NCI-H748 treated with DMSO at 0.1 percent for 48 hours (cell line): Measurements from ENCODE around the gene RTN1.

ENCODE experiments used
- DNase-seq: peaks from one replicate; lab custom pipeline; 2025; lab: John Stamatoyannopoulos, UW

The RTN1 gene, protein sequence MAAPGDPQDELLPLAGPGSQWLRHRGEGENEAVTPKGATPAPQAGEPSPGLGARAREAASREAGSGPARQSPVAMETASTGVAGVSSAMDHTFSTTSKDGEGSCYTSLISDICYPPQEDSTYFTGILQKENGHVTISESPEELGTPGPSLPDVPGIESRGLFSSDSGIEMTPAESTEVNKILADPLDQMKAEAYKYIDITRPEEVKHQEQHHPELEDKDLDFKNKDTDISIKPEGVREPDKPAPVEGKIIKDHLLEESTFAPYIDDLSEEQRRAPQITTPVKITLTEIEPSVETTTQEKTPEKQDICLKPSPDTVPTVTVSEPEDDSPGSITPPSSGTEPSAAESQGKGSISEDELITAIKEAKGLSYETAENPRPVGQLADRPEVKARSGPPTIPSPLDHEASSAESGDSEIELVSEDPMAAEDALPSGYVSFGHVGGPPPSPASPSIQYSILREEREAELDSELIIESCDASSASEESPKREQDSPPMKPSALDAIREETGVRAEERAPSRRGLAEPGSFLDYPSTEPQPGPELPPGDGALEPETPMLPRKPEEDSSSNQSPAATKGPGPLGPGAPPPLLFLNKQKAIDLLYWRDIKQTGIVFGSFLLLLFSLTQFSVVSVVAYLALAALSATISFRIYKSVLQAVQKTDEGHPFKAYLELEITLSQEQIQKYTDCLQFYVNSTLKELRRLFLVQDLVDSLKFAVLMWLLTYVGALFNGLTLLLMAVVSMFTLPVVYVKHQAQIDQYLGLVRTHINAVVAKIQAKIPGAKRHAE

GRCh38 chr14:59870277-59871165, at the start of gene RTN1:
Gene RTN1, minus strand, starts transcription at chr14:59870776. Its CDS starts 146 bp downstream, at chr14:59870630.
- DNase-seq = peak; percentile 75

GRCh38 chr14:59920378-59920683, 49.8 kb upstream of the RTN1 start:
- DNase-seq = no peak

- peak; percentile 92 for DNase-seq
Observed at GRCh38 chr14:59919570-59920377, 49.2 kb upstream of the RTN1 start, which contains the start of gene LRRC9. Gene LRRC9, plus strand, starts transcription at chr14:59920144.

DNA sequence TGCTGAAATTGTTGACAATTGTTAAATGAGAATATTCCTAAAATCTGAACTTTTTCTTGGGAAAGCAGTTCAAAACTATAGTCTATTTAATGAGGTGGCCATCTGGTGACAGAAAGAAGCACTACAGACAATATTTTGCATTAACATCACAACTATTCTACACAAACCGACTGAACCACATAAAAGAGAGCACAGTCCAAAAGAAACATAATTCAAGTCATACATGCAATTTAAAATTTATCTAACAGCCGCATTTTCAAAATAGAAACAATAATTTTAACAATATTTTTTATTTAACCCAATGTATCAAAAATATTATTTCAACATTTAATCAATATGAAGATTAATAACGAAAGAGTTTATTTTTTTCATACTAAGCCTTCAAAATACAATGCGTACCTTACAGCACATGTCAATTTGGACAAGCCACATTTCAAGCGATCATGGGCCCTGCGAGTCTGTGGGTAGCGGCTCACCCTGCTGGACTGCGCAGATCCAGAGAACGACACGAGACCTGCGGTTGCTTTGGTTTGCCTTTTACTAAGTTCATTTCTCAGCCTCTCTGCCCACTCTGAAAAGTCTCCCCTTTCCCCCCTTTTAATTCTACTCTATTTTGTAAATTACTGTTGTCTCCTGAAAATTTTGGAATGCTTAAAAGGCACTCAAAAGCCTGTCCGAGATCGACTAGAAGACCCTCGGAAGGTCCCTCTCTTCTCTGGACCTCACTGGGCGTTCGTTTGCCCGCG, 48.4 kb upstream of the RTN1 start:
- peak; percentile 49 for DNase-seq

DNA sequence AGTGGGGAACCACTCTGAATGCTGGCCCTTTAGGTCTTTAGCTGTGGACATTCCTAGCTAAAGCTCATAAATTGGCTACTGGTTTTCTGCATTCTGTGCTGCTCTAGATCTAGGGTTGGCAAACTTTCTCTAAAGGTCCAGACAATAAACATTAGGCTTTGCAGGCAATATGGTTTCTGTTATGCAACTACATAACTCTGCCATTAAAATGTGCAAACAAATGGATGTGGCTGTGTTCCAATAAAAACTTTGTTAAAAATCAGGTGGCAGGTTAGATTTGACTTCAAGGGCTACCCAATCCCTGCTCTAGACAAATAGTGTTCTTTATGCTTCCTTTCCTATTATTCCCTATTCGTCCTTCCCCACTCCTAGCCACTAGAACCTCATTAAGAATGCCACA, 42.6 kb upstream of the RTN1 start:
- DNase-seq = no peak

GRCh38 chr14:59912443-59912842, 41.9 kb upstream of the RTN1 start:
- DNase-seq = no peak

- DNase-seq = no peak
Observed at GRCh38 chr14:59905188-59905587, 34.6 kb upstream of the RTN1 start.

DNA sequence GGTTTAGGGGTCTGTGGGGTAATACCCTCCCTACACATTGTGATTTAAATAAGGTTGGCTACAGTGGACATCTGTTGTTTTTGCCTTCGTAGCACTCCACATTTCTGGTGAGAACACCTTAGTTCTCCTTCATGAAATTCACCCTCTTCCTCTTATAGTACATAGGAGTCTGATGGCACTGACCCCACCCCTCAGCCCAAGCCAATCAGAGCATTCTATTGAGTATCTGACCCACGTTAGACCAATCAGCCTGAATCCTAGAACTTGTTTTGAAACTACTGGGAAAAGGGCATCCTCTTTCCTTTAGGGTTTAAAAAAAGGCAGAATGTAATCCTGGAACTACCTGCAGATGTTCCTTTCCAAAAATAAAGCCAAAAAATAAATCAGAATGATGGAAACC, 33.6 kb upstream of the RTN1 start:
- DNase-seq = no peak

DNA sequence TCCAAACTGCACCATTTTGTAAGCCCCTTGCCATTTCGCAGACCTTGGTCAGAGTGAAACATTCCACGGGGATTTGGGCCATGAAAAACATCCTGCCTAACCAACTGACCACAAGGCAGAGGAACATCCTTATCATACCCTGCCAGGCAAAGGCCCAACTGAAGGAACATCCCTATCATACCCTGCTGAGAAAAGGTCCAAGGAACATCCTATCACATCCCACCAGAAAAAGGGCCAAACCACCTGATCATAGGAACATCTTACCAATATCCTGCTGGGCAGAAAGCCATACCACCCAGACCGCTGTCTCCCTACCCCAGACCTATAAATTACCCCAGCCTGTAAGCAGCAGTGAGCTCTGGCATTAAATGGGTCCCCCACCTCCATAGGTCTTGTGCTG, 30.0 kb upstream of the RTN1 start:
- DNase-seq = no peak

DNA sequence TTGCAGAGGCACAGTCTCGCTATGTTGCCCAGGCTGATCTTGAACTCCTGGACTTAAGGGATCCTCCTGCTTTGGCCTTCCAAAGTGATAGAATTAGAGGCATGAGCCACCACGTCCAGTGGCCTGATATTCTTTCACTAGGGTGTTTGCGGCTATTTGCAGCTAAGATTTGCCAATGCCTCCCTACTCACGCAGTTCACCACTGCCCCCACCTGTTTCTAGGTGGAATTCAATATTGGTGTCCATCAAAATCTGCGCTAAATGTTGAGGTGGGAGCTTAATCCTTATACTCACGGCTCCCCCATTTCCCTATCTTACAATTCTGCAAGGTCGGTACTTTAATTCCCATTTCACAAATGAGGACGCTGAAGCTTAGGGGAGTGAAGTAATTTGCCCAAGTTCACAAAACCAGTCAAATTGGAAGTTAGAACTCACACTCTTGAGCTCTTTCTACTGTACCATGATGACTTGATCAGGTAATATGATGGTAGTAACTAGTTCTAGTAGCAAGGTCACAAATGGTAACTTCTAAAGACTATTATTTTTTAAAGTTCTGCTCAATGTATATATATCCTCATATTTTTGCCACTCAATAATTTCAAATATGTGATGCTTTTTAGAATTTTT, 27.3 kb upstream of the RTN1 start:
- DNase-seq = peak; percentile 43

GRCh38 chr14:59895721-59896120, 25.1 kb upstream of the RTN1 start:
- no peak for DNase-seq

GRCh38 chr14:59890676-59891075, 20.1 kb upstream of the RTN1 start:
- DNase-seq = no peak

DNA sequence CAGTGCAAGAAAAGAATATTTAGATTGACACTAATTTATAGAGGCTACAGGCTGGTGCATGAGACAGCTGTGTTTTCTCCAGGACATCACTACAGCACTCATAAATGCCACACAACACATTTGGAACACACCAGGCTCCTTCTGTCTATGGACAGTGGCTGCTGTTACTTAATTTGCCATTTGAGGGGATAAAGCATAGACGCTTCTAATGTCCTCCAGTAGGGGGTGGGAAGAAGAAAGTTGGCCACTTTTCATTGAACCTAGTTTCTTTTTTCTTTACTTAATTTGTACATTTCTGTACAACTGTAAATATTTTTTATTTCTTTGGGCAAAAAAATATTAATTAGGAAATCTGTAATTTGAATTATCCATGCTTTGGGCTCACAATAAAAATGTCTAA, 12.4 kb upstream of the RTN1 start:
- no peak for DNase-seq

- peak; percentile 31 for DNase-seq
Observed at GRCh38 chr14:59871166-59871495, 555 bp upstream of the RTN1 start.

- DNase-seq = peak; percentile 34
Observed at GRCh38 chr14:59869381-59870255, 958 bp downstream of the RTN1 start.

DNA sequence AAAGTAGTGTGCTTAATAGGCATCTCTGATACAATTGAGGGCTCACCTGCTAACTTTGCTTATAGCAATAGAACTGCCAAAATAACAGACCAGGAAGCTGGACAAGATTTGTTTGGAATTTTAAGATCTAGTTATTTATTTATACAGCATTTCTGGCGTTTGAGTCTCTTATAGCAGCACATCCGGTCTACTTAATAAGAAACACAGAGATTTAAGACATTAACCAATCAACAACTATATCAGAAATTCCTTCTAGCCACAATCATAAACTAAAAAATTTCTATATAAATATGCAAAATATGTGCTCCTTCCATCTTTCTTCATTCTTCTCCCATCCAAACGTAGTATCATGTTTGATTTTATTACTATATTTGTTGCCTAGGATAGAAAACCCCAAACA, 2.6 kb downstream of the RTN1 start:
- DNase-seq = no peak

- DNase-seq = no peak
Observed at GRCh38 chr14:59863806-59864525, 6.6 kb downstream of the RTN1 start.

- no peak for DNase-seq
Observed at GRCh38 chr14:59857328-59857727, 13.2 kb downstream of the RTN1 start.

DNA sequence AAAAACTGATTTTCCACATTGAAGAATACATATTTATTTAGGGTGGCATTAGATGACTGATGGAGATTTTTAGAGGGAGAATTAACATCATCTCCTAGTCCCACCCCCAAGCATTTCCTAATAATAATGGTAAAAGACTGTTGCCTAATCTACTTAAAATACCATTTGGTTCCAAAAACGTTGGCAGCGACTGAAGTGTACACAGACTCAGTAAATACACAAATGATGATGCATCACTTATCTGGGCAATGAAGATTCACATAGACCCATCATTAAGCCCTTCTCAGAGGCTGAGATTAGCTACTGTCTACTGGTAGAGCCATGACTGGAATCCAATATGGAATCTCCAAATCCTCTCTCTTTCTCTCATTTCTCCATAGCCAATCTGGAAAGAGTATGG, 18.2 kb downstream of the RTN1 start:
- peak; percentile 38 for DNase-seq
